IPS-18c (cell line): ENCODE data around the gene TRAF7.

Source experiments
- H3K4me3 ChIP-seq: 2 replicates; pipeline ENCODE4 v1.7.0; 2013; ENCODE audit warnings: low read depth, mild to moderate bottlenecking, low read length, moderate library complexity; ENCODE audit not compliant: insufficient read depth
- H3K9me3 ChIP-seq: one replicate; pipeline ENCODE4 v1.6.1; 2013; ENCODE audit warnings: mild to moderate bottlenecking, low read length, moderate library complexity; ENCODE audit not compliant: control insufficient read depth, insufficient read depth

The TRAF7 gene

GRCh38 chr16:2212362-2213324, 57.1 kb downstream of the TRAF7 start:
- no peaks in the 10 kb centered on the region for H3K9me3 ChIP-seq
- H3K4me3 ChIP-seq = peak overlapping the region; percentile 87; the same call in 1 of the 2 replicates

DNA sequence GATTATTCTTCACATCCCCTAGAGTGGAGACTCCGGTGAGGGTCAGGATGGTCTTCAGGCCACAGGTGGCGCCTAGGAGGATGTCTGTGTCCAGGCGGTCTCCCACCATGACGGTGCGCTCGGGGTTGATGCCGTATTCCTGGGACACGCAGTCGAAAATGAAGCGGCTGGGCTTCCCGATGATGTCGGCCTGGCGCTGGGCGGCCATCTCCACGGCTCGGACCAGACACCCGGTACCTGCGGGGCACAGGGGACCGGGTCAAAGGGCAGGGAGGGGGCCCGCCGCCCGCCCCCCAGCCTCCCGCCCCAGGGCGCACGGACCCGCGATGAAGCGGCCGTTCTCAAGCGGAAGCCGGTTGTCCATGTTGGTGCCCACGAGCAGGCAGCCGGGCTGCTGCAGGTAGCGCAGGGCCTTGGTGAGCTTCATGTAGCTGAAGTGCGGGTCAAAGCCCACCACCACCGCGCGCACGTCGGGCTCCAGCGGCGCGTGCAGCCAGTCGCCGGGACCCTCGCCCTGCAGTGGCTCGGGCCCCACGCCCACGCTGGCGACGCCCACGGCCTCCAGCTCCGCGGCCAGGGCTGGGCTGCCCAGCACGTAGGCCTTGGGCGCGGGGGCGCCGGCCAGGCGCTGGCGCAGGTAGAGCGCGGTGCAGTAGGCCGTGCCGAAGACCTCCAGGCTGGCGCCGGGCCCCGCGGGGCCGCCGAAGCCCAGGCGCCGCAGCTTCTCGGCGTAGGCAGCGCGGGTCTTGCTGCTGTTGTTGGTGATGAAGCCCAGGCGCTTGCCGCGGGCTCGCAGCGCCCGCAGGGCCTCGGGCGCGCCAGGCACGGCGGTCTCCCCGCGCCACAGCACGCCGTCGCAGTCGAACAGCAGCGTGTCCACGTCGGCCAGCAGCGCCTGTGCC, 58.5 kb downstream of the TRAF7 start:
- H3K4me3 ChIP-seq = peak overlapping the region; percentile 87
- no peaks in the 10 kb centered on the region for H3K9me3 ChIP-seq

DNA sequence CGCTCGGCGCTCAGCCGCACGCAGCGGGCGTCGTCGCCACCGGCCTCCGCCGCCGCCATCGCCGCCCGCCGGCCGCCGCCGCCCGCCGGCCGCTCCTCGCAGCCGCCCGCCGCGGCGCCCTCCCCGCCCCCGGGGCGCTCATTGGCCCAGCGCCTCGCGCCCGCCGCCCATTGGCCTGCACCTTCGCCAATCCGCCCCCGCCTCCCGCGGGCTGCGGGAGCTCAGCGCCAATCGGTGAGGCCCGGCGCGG, 59.1 kb downstream of the TRAF7 start, which contains the start of gene PGP:
Gene PGP, minus strand, starts transcription at position 122 of the 250 bp plus-strand sequence. Its CDS starts 63 bp downstream, at position 59.
- H3K4me3 ChIP-seq = peak within 1 kb of the TSS; percentile 97

DNA sequence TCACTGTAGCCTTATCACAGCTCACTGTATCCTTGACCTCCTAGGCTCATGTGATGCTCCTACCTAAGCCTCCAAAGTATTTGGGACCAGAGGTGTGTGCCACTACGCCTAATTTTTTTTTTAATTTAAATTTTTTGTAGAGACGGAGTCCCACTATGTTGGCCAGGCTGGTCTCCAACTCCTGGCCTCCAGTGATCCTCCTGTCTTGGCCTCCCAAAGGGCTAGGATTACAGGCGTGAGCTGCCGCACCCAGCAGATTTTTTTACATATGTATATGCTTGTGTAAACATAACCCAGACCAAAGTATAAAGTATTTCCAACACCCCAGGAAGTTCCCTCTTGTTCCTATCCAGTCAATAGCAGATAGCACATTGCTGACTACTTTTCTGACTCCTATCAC, 60.7 kb downstream of the TRAF7 start:
- H3K9me3 ChIP-seq = no peaks in the 10 kb centered on the region
- H3K4me3 ChIP-seq = no peak overlapping the region

More for the DNA sequence above, 59.1 kb downstream of the TRAF7 start, which contains the start of gene PGP:
- no peaks in the 10 kb centered on the region for H3K9me3 ChIP-seq

DNA sequence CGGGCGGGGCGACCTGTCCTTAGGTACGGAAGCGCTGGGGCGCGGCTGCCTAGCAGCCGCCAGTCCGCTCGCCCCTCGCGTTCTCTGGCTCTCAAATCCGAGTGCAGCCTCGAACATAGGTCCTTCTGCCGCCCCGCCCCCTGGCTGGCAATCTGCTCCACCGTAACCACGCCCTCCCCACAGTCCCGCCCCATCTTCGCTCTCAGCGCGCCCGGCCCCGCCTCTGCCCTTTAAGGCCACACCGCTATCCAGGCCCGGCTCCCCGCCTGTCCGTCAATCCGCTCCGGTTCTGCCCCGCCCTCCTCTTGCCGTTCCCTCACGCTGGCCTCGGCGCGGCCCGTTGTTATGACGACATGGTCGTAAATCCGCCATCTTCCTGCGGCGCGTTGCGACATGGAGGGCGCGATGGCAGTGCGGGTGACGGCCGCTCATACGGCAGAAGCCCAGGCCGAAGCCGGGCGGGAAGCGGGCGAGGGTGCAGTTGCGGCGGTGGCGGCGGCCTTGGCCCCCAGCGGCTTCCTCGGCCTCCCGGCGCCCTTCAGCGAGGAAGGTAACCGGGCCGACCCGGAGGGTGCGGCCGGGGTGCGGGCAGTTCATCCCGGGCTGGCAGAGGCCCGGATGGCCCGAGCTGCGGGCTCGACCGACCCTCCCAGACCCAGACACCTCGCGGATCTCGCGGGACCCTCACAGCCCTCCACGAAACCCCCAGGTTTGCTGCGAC, 67.8 kb downstream of the TRAF7 start, which contains the start of gene E4F1:
Gene E4F1, plus strand, starts transcription at position 371 of the 721 bp plus-strand sequence. Its CDS starts 23 bp downstream, at position 394.
- H3K4me3 ChIP-seq = peak within 1 kb of the TSS; percentile 87
- no peaks in the 10 kb centered on the region for H3K9me3 ChIP-seq

DNA sequence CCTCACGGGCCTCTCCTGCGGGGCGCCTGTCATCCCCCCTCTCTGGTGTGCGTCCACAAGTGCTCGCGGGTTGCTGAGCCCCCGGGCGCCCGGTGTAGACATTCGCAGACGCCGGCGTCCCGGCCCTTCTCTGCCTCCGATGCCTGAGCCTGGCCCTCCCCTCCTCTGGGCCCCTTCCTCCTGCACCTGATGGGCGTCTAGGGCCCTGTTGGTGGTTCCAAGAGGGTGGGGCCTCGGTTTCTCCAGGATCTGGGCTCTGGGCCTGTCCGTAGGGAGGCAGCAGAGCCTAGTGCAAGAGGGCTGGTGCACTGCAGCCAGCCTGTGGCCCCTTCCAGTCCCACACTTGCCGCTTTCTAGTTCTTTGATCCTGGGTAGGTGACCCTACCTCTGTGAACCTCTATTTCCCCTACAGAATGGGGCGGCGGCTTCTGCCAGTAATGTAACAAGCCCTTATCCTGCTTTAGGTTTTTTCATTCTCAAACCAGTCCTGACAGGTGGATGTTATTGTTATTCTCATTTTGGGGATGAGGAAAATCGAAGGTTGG, 68.4 kb downstream of the TRAF7 start:
- H3K4me3 ChIP-seq = peak overlapping the region; percentile 87
- H3K9me3 ChIP-seq = no peaks in the 10 kb centered on the region

DNA sequence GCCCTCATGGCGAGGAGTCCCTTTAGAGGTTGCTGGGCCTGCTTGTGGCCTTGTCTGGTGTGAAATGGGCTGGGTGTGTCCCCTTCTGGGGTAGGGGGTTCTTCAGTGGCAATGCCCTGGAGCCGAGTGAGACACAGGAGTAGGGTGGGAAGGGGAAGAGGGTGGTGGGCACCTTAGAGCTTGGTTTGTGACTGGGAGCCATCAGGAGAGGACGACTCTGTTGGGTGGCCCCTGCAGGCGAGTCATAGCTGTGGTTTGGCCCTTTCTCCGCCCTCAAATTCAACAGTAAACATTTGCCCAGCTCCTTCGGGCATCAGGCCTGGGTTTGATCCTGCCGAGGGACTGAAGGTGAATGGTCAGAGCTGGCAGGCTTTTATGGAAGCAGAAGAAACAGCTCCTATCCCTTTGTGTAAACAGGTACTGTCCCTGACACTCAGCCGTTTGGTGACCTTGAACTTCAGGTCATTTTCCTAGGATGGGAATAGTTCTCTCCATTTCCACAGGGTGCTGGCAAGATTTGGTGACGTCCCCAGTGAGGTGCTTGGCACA, 70.7 kb downstream of the TRAF7 start:
- Histone ChIP-seq H3K4me3 (no peak overlapping the region), H3K9me3 (no peaks in the 10 kb centered on the region)

DNA sequence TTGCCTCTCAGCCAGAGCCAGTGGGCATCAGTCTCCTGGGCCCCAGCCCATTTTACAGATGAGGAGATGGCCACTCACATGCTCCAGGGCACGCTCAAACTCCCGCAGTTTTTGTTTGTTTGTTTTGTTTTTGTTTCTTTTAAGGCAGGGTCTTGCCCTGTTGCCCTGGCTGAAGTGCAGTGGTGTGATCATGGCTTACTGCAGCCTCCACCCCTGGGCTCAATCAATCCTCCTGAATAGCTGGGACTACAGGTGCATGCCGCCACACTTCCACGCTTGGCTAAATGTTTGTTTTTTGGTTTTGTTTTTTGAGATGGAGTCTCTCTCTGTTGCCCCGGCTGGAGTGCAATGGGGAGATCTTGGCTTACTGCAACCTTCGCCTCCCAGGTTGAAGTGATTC, 71.3 kb downstream of the TRAF7 start:
- H3K4me3 ChIP-seq = no peak overlapping the region
- H3K9me3 ChIP-seq = no peaks in the 10 kb centered on the region
